Choroid plexus epithelial cell (primary cell): Measurements from ENCODE around the gene MAGEC1.

Experiments
- DNase-seq: peaks from one replicate; pipeline ENCODE4 v3.0.0-alpha.2; 2010; ENCODE audit warnings: low read depth
- H3K4me3 ChIP-seq: 2 replicates; pipeline ENCODE4 v1.5.1; 2011; ENCODE audit warnings: low read depth, mild to moderate bottlenecking, control low read depth, low read length, moderate library complexity
- TF ChIP-seq, protein P1 (sequence below): conservative IDR thresholded peaks from 2 replicates; pipeline ENCODE4 v1.5.1; 2011; ENCODE audit warnings: low read depth, mild to moderate bottlenecking, control low read depth, inconsistent platforms, low read length, moderate library complexity

MAGEC1 gene

DNA sequence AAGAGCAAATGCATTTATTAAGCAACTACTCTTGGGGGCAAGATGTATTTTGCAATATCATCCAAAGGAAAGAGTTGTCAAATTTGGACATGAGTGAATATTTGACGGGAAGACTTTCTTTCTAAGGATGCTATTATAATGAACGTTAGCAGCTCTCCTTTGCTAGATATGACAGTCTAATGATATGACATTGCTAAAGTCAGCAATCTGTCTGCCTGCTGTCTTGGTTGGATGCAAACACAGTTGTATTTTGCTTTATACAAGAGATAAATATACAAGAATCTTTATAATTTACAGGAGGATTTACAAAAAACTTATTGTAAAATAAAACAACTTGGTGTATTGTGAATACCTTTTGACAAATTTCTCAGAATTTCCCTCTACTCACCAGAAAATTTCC lies 37.5 kb downstream of the MAGEC1 start:
- no peak overlapping the region for H3K4me3 ChIP-seq
- TF ChIP-seq, protein P1, sequence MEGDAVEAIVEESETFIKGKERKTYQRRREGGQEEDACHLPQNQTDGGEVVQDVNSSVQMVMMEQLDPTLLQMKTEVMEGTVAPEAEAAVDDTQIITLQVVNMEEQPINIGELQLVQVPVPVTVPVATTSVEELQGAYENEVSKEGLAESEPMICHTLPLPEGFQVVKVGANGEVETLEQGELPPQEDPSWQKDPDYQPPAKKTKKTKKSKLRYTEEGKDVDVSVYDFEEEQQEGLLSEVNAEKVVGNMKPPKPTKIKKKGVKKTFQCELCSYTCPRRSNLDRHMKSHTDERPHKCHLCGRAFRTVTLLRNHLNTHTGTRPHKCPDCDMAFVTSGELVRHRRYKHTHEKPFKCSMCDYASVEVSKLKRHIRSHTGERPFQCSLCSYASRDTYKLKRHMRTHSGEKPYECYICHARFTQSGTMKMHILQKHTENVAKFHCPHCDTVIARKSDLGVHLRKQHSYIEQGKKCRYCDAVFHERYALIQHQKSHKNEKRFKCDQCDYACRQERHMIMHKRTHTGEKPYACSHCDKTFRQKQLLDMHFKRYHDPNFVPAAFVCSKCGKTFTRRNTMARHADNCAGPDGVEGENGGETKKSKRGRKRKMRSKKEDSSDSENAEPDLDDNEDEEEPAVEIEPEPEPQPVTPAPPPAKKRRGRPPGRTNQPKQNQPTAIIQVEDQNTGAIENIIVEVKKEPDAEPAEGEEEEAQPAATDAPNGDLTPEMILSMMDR: no peak
- no peak for DNase-seq

DNA sequence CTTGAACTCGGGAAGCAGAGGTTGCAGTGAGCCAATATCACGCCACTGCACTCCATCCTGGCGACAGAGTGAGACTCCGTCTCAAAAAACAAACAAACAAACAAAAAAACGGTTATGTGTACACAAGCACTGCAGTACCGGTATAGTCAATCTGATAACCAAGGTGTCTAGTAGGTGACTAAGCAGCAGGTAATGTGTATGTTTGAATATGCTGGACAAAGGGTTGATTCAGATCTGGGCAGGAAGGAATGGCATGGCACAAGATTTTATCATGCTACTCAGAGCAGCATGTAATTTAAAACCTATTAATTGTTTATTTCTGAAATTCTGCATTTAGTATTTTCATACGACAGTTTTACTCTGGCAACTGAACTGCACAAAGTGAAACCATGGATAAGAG lies 41.7 kb downstream of the MAGEC1 start:
- no peak for DNase-seq
- TF ChIP-seq, protein P1: no peak
- H3K4me3 ChIP-seq: no peak overlapping the region

DNA sequence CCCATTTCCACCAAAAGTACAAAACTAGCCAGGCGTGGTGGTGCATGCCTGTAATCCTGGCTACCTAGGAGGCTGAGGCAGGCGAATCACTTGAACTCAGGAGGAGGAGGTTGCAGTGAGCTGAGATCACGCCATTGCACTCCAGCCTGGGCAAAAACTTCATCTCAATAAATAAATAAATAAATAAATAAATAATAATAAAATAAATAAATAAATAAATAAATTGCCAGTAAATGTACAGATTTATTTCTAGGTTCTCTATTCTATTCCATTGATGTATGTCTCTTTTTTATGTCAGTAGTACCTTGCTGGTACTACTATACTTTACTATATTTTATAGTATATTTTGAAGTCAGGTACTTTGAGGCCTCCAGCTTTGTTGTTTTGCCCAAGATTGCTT lies 43.7 kb downstream of the MAGEC1 start:
- TF ChIP-seq, protein P1: no peak
- DNase-seq: no peak
- H3K4me3 ChIP-seq: no peak overlapping the region

- DNase-seq: no peak
- TF ChIP-seq, protein P1: no peak
- H3K4me3 ChIP-seq: no peak overlapping the region
Observed at GRCh38 chrX:141952603-141953002, 48.9 kb downstream of the MAGEC1 start.

DNA sequence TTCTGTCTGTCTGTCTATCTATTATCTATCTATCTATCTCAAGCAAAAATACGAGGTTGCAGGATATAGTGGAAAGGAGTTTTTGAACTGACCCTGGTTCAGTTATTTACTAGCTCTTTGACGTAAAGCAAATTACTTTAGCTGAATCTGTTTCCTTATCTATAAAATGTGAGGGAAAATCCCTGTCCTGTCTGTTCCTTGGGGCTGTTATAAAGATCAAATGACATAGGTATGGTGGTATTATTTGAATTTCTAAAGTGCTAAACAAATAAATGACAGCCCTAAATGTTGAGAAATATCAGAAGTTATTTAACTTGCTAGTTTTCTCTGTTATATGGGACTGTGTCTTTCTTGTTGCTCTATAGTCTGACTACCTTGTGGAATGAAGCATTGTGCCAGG lies 55.0 kb downstream of the MAGEC1 start:
- H3K4me3 ChIP-seq: no peak overlapping the region
- no peak for DNase-seq
- TF ChIP-seq, protein P1: no peak
